TTC549 (cell line): ENCODE measurements around the gene MTHFSD.
"Not testable (repeated sequence)": the region's sequence is repeated elsewhere in the genome, so short reads cannot be mapped to it uniquely, and the experiment has no call there.

Source experiments
- FAIRE-seq: peaks from 2 replicates; lab custom pipeline; 2012; peaks lifted over from hg19 to GRCh38; lab: Jason Lieb, UNC

The MTHFSD gene, protein sequence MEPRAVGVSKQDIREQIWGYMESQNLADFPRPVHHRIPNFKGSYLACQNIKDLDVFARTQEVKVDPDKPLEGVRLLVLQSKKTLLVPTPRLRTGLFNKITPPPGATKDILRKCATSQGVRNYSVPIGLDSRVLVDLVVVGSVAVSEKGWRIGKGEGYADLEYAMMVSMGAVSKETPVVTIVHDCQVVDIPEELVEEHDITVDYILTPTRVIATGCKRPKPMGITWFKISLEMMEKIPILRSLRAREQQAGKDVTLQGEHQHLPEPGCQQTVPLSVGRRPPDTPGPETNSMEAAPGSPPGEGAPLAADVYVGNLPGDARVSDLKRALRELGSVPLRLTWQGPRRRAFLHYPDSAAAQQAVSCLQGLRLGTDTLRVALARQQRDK

DNA sequence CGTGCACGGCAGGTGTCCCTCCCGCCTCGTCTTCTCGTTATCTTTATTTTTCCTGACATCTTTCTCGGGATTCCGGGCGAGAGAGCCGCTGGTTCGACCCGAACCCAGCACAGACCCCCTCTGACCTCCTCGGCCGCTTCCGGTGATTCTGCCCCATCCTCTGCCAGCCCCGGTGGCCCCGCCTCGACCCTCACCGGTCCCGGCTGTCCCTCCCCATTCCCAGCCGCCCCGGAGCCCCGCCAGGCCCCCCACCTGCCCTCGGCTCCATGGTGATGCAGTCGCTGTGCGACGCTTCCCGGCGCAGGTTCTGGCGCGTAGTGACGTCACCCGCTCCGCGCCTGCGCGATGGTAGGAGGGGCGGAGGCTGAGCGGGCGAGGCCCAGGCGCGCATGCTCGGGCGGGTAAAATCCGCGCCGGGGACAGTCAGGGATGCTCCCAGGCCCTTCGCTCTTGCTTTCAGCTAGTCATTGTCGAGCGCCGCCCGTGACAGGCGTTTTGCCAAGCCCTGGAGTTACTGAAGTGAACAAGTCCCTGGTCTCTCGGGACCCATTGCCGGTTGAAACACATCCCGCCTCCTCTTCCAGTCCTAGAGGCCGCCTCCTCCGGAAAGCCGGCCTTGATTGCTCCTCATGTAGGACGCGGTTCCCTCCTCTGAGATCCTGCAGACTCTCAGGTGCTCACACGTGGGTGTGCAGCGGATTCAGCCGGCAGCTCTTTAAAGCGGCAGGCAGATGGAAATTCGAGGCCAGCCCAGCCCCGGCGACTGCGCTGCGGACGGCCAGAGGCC, at the start of gene MTHFSD:
Gene MTHFSD (minus strand): TSS at position 319 of the 787 bp plus-strand sequence. CDS start 51 bp downstream, at position 268.
- no peak for FAIRE-seq

DNA sequence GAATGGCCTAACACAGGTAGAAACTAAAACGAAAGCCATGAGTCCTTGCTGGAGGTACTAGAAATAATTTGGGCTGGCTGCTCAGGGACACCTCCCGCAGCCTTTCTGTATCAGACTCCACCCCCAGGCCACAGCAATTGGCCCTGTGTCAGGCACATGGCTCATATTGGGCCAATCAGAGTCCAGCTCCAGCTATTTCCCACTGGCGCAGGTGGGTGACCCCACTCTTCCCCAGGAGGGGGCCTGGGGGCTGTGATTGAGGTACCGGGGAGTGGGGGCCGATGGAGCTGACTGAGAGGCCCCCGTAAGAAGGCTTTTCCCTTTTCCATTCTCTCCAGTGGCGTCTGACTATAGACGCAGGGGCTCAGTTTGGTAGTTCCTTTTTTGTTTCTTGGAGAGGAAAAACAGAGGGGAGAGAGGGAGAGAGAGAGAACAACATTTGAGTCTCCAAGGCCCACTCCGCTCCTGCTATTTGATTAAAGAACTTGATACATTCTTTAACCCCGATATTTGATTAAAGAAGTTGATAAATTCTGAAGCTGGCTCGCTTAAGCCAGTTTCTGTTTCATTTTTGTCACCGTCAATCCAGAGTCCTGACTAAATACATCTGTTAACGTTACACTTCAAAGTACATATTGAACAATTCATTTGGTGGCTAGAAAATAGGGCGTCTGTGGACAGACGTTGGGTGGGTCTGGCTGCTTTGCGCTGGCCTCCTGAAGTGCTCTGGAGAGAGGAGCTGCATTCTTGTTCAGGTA, 49.6 kb upstream of the MTHFSD start:
- FAIRE-seq = no peak

DNA sequence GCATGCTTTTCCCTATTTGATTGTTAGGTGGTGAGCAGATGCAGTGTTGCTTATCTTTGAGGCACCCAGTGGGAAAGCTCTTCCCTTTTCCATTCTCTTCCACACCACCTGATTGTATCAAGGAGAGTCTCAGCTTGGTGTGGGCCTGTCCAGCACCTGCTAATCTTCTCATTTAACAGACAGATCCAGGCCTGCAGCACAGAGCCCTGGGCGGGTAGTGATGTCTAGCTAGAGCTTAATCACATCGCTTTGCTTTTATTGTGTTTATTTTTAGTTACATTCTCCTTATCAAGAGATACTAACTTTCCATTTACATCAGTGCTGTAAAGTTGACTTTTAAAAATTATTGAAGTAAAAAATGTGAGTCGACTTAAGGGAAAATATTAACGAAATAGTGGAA, 47.5 kb upstream of the MTHFSD start:
- FAIRE-seq = no peak

DNA sequence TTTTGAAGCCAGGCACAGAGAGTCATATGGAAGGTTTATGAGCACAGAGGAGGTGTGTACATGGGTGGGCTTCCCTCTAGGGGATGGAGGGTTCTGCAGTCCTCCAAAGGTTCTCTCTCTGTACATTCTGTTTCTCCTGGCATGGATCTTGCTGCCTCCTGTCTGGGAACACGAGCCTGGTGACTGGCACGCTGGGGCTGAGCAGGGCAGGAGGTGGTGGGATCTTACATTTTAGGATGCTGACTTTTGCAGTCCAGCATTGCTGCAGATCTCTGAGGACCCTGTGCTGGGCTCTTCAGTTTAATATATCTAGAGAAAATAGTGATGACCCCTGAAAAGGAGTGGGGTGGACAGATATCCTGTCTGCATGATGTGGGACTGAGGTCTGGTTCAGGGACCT, 46.3 kb upstream of the MTHFSD start:
- FAIRE-seq = no peak

DNA sequence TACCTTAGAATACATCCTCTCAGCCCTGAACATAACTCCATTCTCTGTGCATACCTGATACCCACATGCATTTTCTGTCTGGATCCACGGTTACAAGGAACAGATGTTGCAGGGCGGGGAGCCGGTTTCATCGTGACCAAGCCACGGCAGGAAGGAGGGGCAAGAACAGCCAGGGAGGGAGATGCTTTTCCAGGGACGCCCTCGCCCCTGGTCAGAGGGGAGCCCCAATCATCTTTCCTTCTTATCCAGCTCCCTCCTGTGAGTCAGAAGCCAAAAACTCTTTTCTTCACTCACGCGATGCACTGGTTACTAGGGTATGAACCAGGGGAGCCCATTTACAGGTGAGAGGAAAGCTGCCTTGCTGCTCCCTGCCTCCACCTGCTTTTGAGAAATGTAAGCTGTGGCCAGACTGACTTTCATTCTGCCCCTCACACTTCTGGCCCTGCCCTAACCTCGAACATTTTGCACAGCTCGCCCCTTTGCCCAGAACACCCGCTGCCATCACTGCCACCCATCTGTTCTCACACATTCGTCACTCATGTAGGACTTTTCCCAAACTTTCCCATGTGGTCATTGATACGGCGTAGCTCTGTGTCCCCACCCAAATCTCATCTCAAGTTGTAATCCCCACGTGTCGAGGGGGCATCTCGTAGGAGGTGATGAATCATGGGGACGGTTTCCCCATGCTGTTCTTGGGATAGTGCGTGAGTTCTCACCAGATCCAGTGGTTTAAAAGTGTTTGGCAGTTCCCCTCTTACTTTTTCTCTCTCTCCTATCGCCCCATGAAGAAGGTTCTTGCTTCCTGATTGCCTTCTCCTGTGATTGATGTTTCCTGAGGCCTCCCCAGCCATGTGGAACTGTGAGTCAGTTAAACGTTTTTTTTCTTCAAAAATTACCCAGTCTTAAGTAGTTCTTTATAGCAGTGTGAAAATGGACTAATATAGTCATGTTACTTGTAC, 43.9 kb upstream of the MTHFSD start:
- FAIRE-seq = no peak

DNA sequence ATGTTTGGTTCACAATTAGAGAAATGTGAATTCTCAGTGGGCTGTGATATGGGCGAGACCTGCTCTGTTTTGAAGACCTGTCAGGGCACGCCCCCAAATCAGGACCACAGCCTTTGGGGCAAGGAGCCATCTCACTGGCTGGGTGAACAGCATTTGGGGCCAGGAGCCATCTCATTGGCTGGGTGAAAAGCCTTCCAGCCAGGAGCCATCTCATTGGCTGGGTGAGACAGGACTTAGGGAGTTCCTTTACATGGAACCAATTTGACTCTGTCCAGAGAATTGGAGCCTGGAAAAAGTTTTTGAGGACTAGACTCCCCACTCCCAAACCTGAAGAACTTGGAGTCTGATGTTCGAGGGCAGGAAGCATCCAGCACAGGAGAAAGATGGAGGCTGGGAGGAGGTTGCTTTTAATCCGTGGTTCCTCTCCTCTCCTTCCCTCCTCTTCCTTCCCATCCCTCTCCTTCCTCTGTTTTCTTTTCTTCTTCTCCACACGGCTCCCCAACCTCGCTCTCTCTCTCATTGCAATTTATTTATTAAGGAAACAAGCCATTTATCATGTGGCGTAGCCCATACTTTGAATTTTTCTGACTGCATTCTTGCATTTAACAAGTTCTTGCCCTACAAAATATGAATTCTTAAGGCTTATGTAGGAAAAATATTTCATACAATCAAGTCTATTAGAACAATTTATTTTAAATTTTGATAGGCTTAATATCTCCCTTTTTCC, 43.0 kb upstream of the MTHFSD start:
- FAIRE-seq = no peak

DNA sequence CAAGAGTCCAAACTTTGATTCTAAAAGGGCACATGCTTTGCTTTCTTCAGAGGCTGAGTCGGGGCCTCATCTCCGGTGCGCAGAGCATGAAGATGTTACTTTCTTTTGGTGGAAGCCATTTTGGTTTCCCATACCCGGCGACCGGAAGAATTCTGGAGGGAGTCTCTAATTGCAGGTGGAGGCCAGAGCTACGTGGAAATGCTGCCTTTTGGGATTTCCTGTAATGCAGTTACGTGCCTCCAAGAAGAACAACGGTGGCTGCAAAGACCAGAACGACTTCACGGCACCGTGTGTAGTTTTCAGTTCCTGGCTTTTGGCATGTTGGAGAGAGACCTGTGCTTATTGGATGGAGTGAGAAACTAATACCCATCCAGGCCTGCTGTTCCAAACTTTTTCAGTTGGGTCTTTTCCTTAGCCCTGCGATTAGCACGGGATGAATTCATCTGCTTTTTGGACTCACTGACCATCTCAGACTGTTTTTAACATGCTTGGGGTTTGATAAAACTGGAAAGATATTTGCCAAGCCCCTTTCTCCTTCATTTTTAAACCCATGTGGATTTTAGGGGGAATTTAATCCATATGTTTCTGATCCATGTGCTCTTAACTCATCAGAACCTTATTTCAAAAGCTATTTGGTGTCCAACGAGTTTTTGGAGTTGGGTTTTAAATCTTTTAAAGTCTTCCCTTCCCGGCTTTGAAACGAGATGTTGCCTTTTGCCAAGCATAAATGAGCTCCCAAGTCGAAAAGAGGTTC, 42.3 kb upstream of the MTHFSD start:
- no peak for FAIRE-seq

DNA sequence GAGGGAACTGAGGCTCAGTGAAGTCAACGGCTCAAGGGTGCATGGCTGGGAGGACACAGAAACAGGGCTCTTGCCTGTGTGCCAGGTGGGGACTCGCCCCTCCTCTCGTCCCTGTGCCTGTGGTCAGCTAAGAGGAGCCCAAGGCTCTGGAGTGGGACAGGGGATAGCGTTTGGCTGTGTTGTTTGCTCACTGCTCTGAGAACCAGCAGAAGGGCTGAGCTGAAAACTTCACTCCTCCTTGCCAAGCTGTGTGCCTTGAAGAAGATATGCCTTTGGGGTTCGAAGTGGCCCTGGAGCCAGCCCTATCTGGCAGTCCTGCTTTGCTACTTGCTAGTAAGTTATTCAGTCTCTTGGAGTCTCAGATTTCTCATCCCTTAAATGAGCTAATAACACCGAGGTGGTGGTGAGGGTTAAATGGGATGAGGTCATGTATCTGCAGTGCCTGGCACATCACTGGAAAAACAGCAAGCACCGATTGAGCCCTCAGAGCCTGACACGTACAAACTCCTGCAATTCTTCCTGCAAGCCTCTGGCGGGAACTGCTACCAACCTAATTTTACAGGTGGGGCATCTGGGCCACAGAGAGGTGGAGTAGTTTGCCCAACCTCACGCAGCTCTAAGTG, 41.1 kb upstream of the MTHFSD start:
- no peak for FAIRE-seq

DNA sequence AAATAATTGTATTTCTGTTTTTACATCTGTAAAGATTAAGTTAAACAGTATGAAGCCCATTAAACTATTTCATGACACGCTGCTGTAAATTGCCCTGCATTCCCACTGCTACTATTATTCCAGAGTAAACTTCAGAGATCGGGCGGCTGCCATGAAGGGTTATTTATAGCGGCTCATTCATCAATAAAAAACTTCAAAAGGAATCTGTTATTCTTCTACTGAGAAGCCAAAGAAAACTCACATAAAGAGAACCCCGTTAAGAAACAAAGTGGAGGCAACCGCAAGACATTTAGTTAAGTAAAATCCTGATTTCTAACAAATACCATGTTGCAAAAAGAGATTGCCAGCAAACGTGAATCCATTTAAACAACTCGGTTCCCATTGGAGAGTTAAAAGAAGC, 39.7 kb upstream of the MTHFSD start:
- no peak for FAIRE-seq

DNA sequence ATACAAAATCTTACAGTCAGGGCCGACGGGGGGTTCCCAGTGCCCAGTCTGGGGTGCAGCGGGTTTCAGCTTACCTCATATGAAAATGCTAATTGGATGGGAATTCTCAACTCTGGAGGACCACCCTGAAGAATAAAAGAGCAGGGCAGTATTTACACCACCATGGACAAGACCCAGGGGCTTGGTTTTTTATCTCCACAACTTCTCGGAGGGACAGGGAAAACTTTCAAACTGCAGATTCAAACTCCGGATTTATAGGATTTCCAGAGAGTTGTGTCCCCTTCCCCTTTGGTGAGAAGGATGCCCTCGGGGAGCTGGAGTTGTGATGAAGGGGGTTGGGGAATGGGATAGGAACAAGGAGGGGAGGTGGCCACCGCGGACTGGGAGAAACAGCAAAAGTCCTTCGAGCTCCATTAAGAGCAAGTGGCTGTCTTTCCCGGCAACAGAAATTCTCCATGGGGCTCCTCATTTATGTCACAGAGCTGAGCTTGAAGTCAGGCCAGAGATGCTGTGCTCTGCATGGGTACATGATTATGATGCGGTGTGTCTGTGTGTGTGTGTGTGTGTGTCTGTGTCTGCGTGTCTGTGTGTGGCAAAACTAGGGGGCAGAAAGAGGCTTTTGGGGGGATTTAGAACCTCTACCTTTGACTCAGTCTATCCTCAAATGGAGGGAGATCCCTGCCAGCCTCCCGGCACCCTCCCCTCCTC, 39.0 kb upstream of the MTHFSD start:
- no peak for FAIRE-seq

DNA sequence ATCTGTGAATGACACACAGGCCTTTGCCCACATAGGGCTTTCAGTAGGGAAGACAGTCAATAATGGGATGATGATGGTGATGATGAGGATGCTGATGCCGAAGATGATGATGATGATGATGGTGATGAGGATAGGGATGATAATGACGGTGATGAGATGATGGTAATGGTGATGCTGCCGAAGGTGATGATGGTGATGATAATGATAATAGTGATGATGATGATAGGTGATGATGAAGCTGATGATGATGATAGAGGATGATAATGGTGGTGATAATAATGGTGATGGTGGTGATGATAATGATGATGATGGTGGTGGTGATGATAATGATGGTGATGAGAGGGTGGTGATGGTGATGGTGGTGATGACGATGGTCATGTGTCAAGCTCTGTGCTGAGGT, 36.2 kb upstream of the MTHFSD start:
- no peak for FAIRE-seq

DNA sequence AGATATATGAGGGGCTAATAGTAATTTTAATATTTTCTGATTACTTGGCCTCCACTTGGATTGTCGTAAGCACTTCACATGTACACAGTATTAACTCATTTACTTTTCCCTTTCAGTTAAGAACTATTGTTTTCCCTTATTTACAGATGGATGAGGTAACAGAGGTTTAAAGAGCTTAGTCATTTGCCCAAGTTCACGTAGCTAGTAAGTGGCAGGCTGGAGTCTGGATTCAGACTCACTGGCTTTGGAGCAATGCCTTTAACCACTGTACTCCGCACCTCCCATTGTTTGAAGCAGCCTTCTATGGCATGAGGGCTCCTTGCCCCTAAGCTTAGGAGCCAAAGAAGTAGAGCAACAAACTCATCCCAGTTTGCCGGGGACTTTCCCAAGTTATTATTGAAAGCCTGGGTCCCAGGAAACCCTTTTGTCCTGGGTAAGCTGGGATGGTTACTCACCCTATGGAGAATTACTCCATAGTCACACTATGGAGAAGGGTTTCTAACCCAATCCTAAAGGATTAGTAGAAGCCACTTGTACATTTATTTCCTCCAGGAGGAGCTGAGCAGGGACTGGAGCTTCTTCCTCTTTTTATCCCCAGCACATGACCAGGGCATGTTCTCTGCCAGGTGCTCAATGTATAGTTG, 35.6 kb upstream of the MTHFSD start:
- no peak for FAIRE-seq

DNA sequence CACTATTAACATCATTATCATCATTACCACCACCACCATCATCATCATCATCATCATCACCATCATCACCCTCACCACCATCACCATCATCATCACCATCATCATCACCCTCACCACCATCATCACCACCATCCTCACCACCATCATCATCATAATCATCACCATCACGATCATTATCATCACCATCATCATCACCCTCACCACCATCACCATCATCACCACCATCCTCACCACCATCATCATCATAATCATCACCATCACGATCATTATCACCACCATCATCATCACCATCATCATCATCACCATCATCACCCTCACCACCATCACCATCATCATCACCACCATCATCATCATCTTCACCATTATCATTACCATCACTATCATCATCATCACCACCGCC, 32.9 kb upstream of the MTHFSD start:
- FAIRE-seq = not testable (repeated sequence)

DNA sequence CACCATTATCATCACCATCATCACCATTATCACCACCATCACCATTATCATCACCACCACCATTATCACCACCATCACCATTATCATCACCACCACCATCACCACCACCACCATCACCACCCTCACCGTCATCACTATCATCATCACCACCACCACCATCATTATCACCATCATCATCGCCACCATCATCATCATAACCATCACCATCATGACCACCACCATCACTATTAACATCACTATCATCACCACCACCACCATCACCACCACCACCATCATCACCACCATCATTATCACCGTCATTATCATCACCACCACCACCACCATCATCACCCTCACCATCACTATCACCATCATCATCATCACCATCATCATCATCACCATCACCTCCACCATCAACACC, 32.5 kb upstream of the MTHFSD start:
- FAIRE-seq = no peak

DNA sequence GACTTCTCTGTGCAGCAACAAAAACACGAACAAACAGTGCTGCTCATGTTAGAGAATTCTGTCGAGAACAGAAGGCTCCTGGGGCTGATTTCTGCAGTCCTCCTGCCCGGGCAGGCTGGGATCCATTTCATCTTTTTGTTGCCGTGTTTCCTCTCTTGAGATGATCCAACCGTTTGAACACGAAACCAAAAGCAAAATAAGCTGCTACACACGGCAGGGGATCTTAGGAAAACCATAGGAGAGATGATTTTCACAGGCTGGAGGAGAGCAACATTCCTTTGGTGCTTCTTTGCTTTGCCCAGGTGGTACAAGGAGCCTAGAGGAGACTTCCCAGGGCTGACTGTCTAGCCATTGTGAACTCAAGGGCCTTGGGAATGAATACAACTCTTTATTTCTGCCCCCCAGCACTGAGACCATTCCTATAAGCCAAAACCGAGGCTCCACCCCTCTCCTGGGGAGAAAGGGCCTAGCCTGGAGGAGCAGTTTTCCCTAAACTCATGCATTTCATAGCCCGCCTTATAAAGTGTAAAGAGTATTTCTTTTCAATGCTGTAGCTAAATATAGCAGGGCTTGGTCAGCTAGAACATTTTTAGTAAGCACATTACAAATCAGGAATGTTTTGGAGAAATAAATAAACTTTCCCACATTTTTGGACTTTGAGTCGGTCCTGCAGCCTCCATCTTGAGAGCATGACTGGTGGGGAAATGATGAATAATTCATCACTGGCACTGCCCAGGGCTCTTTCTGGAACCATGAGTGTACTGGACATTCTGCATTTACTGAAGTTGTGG, 31.0 kb upstream of the MTHFSD start:
- no peak for FAIRE-seq

DNA sequence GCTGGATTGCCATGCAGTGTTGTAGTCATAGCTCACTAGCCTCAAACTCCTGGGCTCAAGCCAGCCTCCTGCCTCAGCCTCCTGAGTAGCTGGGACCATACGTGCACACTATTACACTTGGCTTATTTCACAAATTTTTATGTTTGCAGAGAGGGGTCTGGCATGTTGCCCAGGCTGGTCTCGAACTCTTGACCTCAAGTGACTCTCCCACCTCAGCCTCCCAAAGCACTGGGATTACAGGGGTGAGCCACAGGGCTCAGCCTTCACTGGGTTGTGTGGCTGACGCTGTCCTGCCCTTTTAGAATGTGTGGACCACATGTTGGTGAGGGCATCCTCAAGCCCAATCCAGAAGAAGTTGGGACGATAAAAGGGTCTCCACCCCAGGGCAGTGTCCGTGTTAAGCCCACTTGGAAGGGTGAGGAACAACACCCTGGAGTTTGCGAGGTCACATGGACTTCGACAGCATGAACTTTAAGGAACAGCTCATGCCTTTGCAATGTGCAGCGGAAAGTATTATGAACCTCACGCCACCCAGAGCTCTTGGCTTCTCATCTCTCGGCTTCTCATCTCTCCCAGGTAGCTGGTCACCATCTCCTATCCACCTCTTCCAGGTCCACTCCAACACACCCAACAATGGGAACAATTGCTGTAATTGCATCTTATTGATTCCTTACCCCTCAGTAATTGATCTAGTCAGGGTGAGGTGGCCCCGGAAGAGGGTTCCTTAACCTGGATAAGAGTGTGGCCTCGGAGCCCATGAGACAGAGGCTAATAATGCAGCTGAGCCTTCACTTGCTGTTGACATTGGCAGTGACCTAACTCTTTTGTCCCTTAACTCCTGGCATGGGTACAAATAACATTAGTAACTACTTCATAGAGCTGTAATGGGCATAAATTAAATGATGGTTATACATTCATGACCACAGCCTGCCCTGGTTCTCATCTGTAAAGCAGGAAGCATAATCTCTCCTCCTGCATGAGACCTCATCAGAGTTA, 30.0 kb upstream of the MTHFSD start:
- no peak for FAIRE-seq
